K562 (cell line): ENCODE measurements around the gene PRSS53. TPM values are rescaled to one million over a fixed set of nuclear protein-coding genes. Genes with fewer than 3 reads are reported as not detected.

ENCODE experiments used
- ATAC-seq: fragments of 200-7000 bp; cut with Tn5 transposase; 3 replicates; pipeline ENCODE4 v1.9.1; 2020; ENCODE audit warnings: moderate library complexity
- BruUV-seq: library from RNA; stranded (reverse); fragments of 400-500 nt; replicated peaks from 2 replicates; lab custom pipeline; 2021; lab: Mats Ljungman, UMichigan
- CTCF ChIA-PET: fragments of 300-600 bp; formaldehyde crosslinking; extraction: SDS; loops from one replicate; lab custom pipeline; 2021; ENCODE audit warnings: low intra/inter-chr PET ratio; lab: Yijun Ruan, JAX
- POLR2A ChIA-PET: fragments of 300-600, 350-650 bp; sonication (Branson Sonifier 250); formaldehyde crosslinking; extraction: SDS; loops from one replicate; lab custom pipeline; 2021; ENCODE audit warnings: antibody characterized with exemption, inconsistent platforms; lab: Yijun Ruan, JAX
- DNase-seq, 4 experiments: peaks; one replicate each; pipeline versions ENCODE4 v3.0.0 to v3.0.0-alpha.2; 2011 to 2018; ENCODE audit warnings: low spot score in 3 of 4, mixed read lengths in 3 of 4; ENCODE audit errors: extremely low read depth in 1 of 4
- FAIRE-seq: peaks from 2 replicates; lab custom pipeline; 2011; peaks lifted over from hg19 to GRCh38; lab: Jason Lieb, UNC
- H2AFZ ChIP-seq: 2 replicates; pipeline ENCODE4 v1.6.0; 2011; ENCODE audit warnings: low read depth, low read length, control low read depth, inconsistent platforms
- H3K27ac ChIP-seq: fragments of 200-600 bp; 3 replicates; pipeline ENCODE4 v1.8.0; 2011; ENCODE audit warnings: low read depth, mild to moderate bottlenecking, control low read depth, inconsistent platforms, low read length, moderate library complexity, mixed read lengths; ENCODE audit errors: extremely low read depth
- H3K27me3 ChIP-seq, 2 experiments: fragments of 300-600 bp in 1 of 2; 2 replicates in 1 of 2; 3 replicates in 1 of 2; pipeline versions ENCODE4 v1.6.0 to v1.8.0; 2011; ENCODE audit warnings: inconsistent platforms in 2 of 2, low read length in 2 of 2, mild to moderate bottlenecking in 1 of 2, mixed read lengths in 1 of 2, moderate library complexity in 1 of 2; ENCODE audit not compliant: control insufficient read depth in 2 of 2, insufficient read depth in 2 of 2
- H3K36me3 ChIP-seq: fragments of 300-600 bp; 3 replicates; pipeline ENCODE4 v1.8.0; 2011; ENCODE audit warnings: mild to moderate bottlenecking, low read length, inconsistent platforms; ENCODE audit not compliant: control insufficient read depth, insufficient read depth
- H3K4me1 ChIP-seq, 2 experiments: fragments of 200-600 bp in 1 of 2; replicated peaks in 1 of 2; 2 replicates in 1 of 2; 3 replicates in 1 of 2; pipeline versions ENCODE4 v1.5.1 to v1.8.0; 2011; ENCODE audit warnings: inconsistent platforms in 2 of 2, low read length in 2 of 2, mild to moderate bottlenecking in 1 of 2, mixed read lengths in 1 of 2, moderate library complexity in 1 of 2; ENCODE audit not compliant: control insufficient read depth in 2 of 2, insufficient read depth in 2 of 2
- H3K4me2 ChIP-seq: 2 replicates; pipeline ENCODE4 v1.6.1; 2011; ENCODE audit warnings: low read length, control low read depth, inconsistent platforms, mixed read lengths; ENCODE audit not compliant: insufficient read depth
- H3K4me3 ChIP-seq: fragments of 200-600 bp; sonication (generic), shearing (Covaris generic); 2 replicates; pipeline ENCODE4 v1.5.1; 2016; ENCODE audit warnings: control low read depth, inconsistent platforms
- H3K79me2 ChIP-seq: fragments of 200-600 bp; 3 replicates; pipeline ENCODE4 v1.8.0; 2011; ENCODE audit warnings: low read length, inconsistent platforms; ENCODE audit not compliant: control insufficient read depth, insufficient read depth
- H3K9ac ChIP-seq, 2 experiments: 2 replicates each; pipeline versions ENCODE4 v1.6.0 to v1.6.1; 2011; ENCODE audit warnings: low read depth in 2 of 2, low read length in 2 of 2, control low read depth in 1 of 2, inconsistent platforms in 1 of 2, mild to moderate bottlenecking in 1 of 2, mixed read lengths in 1 of 2; ENCODE audit not compliant: insufficient read depth in 1 of 2
- H3K9me1 ChIP-seq: one replicate; pipeline ENCODE4 v1.6.0; 2011; ENCODE audit warnings: inconsistent platforms, mild to moderate bottlenecking, low read length, moderate library complexity; ENCODE audit not compliant: control insufficient read depth, insufficient read depth
- H3K9me3 ChIP-seq: replicated peaks from 2 replicates; pipeline ENCODE4 v1.5.1; 2011; ENCODE audit warnings: low read depth, low read length, inconsistent platforms; ENCODE audit not compliant: control insufficient read depth, insufficient read depth
- H4K20me1 ChIP-seq: replicated peaks from 2 replicates; pipeline ENCODE4 v1.6.1; 2011; ENCODE audit warnings: low read length, inconsistent platforms, mixed read lengths; ENCODE audit not compliant: control insufficient read depth, insufficient read depth
- COPS2 ChIP-seq: fragments of 450-650 bp; conservative IDR thresholded peaks from 2 replicates; pipeline ENCODE4 v1.6.1; 2016; ENCODE audit warnings: mild to moderate bottlenecking, moderate library complexity
- FOXK1 ChIP-seq: sonication (generic); formaldehyde crosslinking; IDR thresholded peaks from 2 replicates; pipeline ENCODE4 v1.8.0; 2022; ENCODE audit warnings: missing genetic modification reagents, mild to moderate bottlenecking, borderline replicate concordance
- KHSRP ChIP-seq: fragments of 450-650 bp; IDR thresholded peaks from 2 replicates; pipeline ENCODE4 v1.6.1; 2017
- MECOM ChIP-seq: fragments of 250-450 bp; sonication (Bioruptor Pico); IDR thresholded peaks from 2 replicates; pipeline ENCODE4 v1.8.0; 2022; ENCODE audit warnings: inconsistent platforms
- NCOA2 ChIP-seq, 2 experiments: fragments of 450-650 bp; IDR thresholded peaks; 2 replicates each; pipeline ENCODE4 v1.6.1; 2018; ENCODE audit warnings: mild to moderate bottlenecking in 2 of 2, moderate library complexity in 1 of 2; ENCODE audit not compliant: partially characterized antibody in 2 of 2
- POLR2G ChIP-seq: fragments of 200-400 bp; formaldehyde crosslinking; IDR thresholded peaks from 2 replicates; pipeline ENCODE4 v1.6.1; 2017; ENCODE audit warnings: low read depth, mild to moderate bottlenecking, antibody characterized with exemption, low read length, moderate library complexity
- PRMT5 ChIP-seq: sonication (generic); formaldehyde crosslinking; IDR thresholded peaks from 2 replicates; pipeline ENCODE4 v1.5.0; 2020; ENCODE audit warnings: missing genetic modification reagents
- TCF7L2 ChIP-seq: fragments of 150-350 bp; IDR thresholded peaks from 2 replicates; pipeline ENCODE4 v1.6.1; 2016; ENCODE audit warnings: low read depth, mild to moderate bottlenecking, low read length, moderate library complexity
- TCFL5 ChIP-seq: fragments of 250-450 bp; sonication (Bioruptor Pico); conservative IDR thresholded peaks from 2 replicates; pipeline ENCODE4 v1.6.1; 2021; ENCODE audit warnings: mild to moderate bottlenecking, moderate library complexity, matching md5 sums
- TFAM ChIP-seq: fragments of 250-450 bp; sonication (Bioruptor Pico); conservative IDR thresholded peaks from 2 replicates; pipeline ENCODE4 v1.5.0; 2021; ENCODE audit warnings: mild to moderate bottlenecking, moderate library complexity
- ZBTB7A ChIP-seq: IDR thresholded peaks from 2 replicates; pipeline ENCODE4 v1.6.1; 2011; ENCODE audit warnings: low read depth, mild to moderate bottlenecking, low read length, moderate library complexity, borderline replicate concordance; ENCODE audit not compliant: control insufficient read depth
- WGBS: fragments of 100-300 bp; shearing (Covaris generic); methylation state at CpG from one replicate; pipeline ENCODE4 v1.1.6; 2016; ENCODE audit warnings: low coverage, mixed read lengths; ENCODE audit not compliant: insufficient coverage; ENCODE audit errors: missing lambda C conversion rate; 5-methylcytosine and 5-hydroxymethylcytosine counted together
- in situ Hi-C: fragments of 300-500 bp; cut with MboI; formaldehyde crosslinking; loops from 4 replicates; pipeline ENCODE4 v1.15.0; 2018; ENCODE audit warnings: inconsistent platforms, mixed read lengths
- intact Hi-C: fragments of 100-400 bp; cut with micrococcal nuclease; formaldehyde crosslinking; loops from 2 replicates; pipeline ENCODE4 v1.14.2; 2022
- polyA plus RNA-seq, 8 experiments: library from polyadenylated mRNA; depleted of rRNA in 4 of 8; stranded (reverse) in 5 of 8; unstranded in 3 of 8; fragments of >200 nt; fragmentation: Nextera tagmentation in 2 of 8; fragmentation: Illumina TruSeq in 1 of 8; extraction: Ambion mirVana in 2 of 8; extraction: Trizol in 1 of 8; gene quantifications; 2 replicates each; pipeline versions ENCODE4 v1.2.1 to v1.2.3, GENCODE V29; 2011 to 2014; ENCODE audit warnings: inconsistent platforms in 1 of 8, missing spikeins in 1 of 8
- total RNA-seq, 7 experiments: library from RNA; depleted of rRNA in 6 of 7; stranded (reverse); fragments of >200 nt in 6 of 7; fragmentation: Illumina TruSeq in 2 of 7; extraction: Trizol in 2 of 7; gene quantifications; 2 replicates each; pipeline versions ENCODE4 v1.2.1 to v1.2.3, GENCODE V29; 2011 to 2021; ENCODE audit warnings: low replicate concordance in 1 of 7

Gene PRSS53
- total and polyA plus RNA-seq, 9 of the 15 experiments (the other 6 are each of a cell fraction or from before 2014, with no cell fraction given) = 0.40 to 1.9 (median 0.78) TPM; not detected in 2

DNA sequence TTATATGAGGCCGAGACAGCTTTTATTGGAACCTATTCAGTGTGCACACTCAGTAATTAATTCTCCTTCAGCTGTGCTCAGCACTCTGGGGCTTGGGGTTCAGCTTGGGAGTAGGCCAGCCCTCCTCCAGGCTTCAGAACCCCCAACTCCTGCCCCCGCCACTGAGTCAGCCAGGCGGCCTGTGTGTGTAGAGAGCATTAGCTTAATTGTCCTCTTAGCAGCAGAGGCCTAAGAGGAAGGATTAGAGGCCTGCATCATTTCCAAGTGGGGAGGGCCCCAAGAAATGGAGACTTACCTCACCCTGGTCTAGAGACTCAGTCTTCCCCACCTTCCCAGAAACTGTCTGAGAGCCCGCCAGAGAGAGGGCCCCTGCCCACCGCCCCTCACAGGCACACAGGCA, 772 bp downstream of the PRSS53 start (continued):
- TF ChIP-seq ZBTB7A = no peak
- TF ChIP-seq COPS2 = no peak
- TF ChIP-seq TCF7L2 = no peak
- TF ChIP-seq MECOM (CRISPR knock-in tag) = no peak
- TF ChIP-seq TFAM (CRISPR knock-in tag) = no peak
- no peak for TF ChIP-seq PRMT5 (CRISPR knock-in tag)

DNA sequence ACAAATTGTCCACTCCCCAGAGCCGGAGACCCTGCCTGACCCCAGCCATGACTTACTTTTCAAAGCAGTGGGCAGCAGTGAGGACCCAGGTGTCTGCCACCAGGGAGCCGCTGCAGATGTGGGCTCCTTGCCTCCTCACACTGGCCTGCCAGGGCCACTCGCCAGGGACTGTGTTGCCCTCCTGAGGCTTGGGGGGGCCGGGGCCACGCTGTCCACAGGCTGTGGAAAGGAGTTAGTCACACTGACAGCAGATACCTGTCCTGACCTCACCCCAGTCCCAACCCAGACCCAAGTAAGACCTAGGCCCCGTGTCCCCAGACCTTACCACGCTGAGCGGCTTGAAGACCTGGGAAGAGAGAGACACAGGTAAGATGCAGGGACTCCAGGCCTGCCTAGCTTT, 1.3 kb downstream of the PRSS53 start:
- Histone ChIP-seq H3K9ac (peak overlapping the region in 1 of 2 experiments; percentile 74; a peak in 2 of 4 replicates), H3K9me1 (no peaks in the 10 kb centered on the region), H3K4me2 (no peak overlapping the region), H3K79me2 (peaks cover 3% of the 10 kb centered on the region), H4K20me1 (peaks cover 2% of the 10 kb centered on the region; the same call in 1 of the 2 replicates), H3K4me1 (peaks cover 0 to 51% of the 10 kb centered on the region in 2 experiments; a peak in 3 of 5 replicates), H2AFZ (no peak overlapping the region), H3K4me3 (no peak overlapping the region), H3K36me3 (peaks cover 51% of the 10 kb centered on the region; the same call in 2 of the 3 replicates), H3K27me3 (no peaks in the 10 kb centered on the region), H3K27ac (no peak overlapping the region), H3K9me3 (no peaks in the 10 kb centered on the region)
- no peak for TF ChIP-seq KHSRP
- no peak for TF ChIP-seq TCFL5 (CRISPR knock-in tag)
- TF ChIP-seq FOXK1 (CRISPR knock-in tag) = no peak
- TF ChIP-seq NCOA2 (IDR thresholded peaks at IDR 0.05; ENCODE audit: partially characterized antibody in 2 of 2) = no peak
- TF ChIP-seq POLR2G = 0 out of 2 replicates have a peak, but pooled peaks have one; percentile 20
- in situ Hi-C loops (no loop called here), intact Hi-C loops (no loop called here)
- ChIA-PET CTCF (no interaction called here), POLR2A (interaction anchor here (0.5 to 1.2 kb wide), 8 partner anchors 8 to 356 kb away, joined by 3 to 5 read pairs (median 4); partner anchors contain the start of genes ZNF646 and ZNF668)
- no peak for FAIRE-seq
- DNase-seq = no peak
- WGBS = 85% methylated on average over 8 of the region's 8 CpGs
- ATAC-seq = no peak
- no TSS peak for BruUV-seq
